Myocyte (in vitro differentiated cells): ENCODE results near the gene PHLDB2. TPM values are rescaled to one million over a fixed set of nuclear protein-coding genes. Genes with fewer than 3 reads are reported as not detected.

Source experiments
- DNase-seq: peaks from one replicate; pipeline ENCODE4 v3.0.0-alpha.2; 2012; ENCODE audit warnings: low read depth
- total RNA-seq: library from RNA; depleted of rRNA; stranded (reverse); fragments of >200 nt; gene quantifications from 2 replicates; pipeline ENCODE4 v1.2.3, GENCODE V29; 2014

Gene PHLDB2
- total RNA-seq, 1 donor from 2014 or later: 53.8 TPM

DNA sequence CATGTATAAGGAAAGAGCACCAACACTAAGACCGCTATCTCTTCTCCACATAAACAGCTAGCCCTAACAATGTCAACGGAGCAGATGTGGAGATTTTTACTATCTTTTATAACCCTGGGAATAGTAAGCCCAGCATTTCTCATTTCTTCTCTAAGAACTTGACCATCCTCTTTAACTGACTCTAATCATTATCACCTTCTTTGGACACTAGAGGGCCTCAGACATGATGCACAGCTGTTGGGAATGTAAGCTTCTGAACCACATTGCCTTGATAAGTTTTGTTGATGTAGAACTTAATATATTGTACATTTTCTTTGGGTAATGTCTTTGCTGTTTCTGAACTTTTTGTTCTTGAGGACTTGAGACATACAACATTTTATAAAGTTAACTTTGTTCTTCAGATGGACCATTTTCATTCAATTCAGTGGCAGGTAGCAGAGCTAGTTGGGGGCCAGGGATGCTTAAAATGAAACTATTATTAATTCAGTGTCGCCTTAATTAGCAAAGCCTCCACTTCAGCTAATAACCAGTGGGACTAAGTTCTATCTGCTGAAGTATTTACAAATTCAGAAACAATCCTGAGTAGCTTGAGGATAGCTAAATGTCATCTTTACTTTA, 130.1 kb downstream of the PHLDB2 start:
- peak; percentile 74 for DNase-seq

DNA sequence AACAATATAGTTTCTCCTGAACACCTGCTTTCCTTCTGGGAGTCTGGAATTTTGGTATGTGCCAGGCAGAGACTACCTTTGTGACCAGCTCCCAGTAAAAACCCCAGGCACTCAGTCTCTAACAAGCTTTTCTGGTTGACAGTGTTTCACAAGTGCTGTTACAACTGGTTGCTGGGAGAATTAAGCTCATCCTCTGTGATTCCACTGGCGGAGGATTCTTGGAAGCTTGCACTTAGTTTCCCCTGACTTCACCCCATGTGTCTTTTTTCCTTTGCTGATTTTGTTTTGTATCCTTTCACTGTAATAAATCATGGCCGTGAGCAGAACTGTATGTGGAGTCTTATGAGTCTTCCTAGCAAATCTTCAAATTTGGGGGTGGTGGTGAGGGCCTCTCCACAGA, 134.0 kb downstream of the PHLDB2 start:
- DNase-seq: no peak

- DNase-seq: peak; percentile 64
Measured at GRCh38 chr3:111998636-111999483, 139.8 kb downstream of the PHLDB2 start, which contains the start of gene TAGLN3. TAGLN3 (plus strand) TSS chr3:111998922; CDS start chr3:111999423, 501 bp downstream.

DNA sequence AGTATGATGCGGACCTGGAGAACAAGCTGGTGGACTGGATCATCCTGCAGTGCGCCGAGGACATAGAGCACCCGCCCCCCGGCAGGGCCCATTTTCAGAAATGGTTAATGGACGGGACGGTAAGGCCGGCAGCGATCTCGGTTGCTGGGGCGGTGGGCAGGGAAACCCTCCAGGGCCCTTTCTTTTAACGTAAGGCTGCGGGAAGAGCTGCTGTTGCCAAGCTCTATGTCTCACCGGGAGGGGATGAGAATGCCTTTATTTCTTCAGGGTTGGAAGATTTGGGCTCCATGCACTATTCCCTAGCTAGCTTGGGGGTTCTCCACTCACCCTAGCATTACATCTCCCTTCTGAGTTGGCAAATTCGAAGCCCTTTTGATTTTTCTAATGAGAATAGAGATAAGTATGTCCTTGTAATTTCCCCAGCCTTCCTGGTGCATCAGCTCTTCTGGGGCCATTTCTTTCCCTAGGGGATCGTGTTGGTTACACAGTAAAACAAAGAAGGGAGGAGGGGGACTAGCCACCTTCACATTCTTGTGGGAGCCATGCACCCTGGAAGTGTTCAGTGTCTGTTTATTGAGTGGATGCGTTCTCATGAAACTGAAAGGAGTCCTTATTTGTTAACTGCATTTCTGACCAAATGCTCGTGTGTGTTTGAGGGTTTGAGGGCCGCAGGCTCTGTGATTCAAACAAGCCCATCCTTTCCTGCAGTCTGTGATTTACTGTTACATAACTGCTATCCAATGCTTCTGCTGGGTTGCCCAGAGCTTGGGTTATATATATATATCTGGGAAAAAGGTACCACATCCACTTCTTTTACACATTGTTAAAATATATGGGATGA, 140.6 kb downstream of the PHLDB2 start:
- no peak for DNase-seq

DNA sequence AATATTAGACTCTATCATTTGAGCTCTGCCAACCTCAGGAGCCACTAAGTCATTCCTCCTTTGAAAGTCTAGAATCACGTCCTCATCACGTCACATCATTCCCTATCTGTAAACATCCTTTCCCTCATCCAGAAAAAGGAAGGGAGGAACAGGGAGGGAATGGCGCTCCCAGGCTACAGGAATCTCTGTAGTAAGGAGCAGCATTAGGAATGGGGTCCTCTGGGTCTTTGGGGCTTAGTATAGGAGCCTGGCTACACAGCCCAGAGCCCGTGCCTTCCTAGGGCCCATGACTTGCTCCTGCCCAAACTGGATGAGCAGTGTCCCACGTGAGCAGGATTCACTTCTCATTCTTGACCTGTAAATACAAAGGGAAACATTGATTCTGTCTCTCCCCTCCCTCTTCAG, 141.3 kb downstream of the PHLDB2 start:
- no peak for DNase-seq

GRCh38 chr3:112000966-112001365, 141.9 kb downstream of the PHLDB2 start:
- DNase-seq: no peak

DNA sequence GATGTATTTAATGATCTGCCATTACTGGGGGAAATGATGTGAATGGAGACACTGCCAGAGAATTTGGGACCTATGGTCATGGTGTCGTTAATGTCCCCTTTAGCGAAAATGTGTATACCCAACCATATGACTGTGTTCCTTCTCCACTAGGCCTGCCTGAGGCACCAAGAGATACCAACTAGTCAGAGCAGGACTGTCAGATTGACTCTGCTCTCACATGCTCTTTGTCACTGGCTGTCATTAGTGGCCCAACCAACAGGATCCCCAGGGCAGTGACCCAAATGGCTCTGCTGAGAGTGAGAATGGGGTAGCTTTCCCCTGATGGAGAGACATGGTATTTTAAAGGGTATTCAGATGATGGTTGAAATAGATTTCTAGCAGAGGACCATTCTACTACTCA, 142.5 kb downstream of the PHLDB2 start:
- DNase-seq: no peak

DNA sequence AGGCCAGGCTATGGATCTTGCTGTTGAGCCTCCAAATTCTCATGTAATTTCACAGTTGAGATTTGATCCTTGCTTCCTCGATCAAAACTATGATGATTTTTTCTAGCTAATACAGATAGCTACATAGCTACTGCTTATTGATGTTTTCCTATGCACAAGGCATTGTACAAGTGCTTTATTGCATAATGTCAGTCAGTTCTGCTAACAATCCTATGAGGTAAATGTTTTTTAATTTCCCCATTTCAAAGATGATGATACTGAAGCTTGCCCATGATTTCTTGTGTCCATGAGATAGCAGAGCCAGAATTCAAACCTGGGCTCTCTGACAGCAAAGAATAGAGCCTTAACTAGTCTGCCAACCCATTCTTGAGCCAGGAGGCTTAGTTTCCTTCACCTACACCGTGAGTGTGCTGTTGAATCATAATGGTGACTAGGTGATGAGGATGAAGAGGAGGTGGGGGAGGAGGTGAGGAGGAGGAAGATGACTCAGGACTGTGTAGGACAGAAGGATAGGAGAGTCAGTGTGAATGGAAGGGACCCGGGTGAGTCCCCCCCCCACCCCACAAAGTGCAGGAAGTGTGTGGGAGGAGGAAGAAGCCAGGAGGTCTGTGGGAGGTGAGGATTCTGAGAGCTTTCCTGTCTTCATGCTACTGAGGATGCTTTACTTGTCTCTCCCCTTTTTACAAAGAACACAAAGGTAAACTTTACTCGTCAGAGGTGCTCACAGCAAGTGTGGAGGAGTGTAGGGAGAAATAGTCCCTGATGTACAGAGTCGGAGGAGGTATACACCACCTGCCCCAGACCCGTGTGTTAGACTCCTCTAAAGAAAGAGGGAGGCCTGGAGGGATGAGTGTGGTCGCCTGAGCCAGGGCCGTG, 143.3 kb downstream of the PHLDB2 start:
- no peak for DNase-seq

DNA sequence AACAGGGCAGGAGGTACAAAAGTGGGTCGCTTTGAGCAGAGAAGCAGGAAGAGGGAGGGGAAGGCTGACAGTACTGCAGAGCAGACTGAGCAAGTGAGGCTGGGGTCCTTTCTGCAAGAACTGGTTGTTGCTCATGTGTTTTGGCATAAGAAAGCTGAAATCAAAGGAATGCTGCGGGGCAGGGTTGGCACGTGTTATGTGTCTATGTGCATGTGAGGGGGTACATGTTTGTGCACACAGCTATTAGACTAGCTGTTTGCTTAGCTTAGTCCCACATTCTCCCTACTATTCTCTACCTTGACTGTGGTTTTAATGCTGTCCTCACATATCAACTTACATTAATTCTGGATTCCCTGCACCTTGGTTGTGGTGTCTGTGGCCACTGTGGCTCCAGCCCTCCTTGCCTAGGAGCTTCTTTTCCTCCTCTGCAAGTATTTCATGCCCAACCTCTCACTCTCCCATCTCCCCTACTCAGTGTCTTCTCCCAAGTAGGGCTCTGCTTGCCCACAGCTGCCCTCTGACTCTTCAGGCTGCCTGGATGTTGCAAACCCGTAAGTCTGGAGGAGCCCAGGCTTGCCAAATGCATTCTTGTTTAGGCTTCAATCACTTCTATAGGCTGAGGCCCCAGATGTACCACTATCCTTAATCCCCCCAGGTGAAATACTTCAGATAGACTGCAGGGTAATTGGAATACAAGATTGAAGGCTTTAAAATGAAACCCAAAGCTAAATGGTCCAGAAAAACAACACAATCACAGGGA, 144.4 kb downstream of the PHLDB2 start:
- DNase-seq: no peak

- DNase-seq: no peak
Measured at GRCh38 chr3:112004187-112004586, 145.1 kb downstream of the PHLDB2 start.

DNA sequence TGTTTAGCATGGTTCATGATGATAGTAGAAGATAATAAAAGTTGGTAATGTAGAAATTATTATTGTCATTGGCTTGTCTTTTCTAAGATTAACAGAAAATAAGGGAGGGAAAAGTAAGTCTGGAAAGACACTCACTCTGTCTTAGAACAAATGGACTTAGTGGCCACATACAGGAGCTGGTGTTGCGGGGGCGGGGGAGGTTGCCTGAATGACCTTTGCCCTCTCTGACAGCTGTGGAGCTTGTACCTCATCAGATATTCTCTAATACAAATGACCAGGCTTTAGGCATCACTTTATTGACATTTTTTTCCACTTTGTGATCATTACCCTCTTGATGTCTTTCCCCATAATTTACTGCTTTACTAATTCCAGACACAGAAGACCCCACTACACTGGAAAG, 145.6 kb downstream of the PHLDB2 start:
- DNase-seq: no peak

DNA sequence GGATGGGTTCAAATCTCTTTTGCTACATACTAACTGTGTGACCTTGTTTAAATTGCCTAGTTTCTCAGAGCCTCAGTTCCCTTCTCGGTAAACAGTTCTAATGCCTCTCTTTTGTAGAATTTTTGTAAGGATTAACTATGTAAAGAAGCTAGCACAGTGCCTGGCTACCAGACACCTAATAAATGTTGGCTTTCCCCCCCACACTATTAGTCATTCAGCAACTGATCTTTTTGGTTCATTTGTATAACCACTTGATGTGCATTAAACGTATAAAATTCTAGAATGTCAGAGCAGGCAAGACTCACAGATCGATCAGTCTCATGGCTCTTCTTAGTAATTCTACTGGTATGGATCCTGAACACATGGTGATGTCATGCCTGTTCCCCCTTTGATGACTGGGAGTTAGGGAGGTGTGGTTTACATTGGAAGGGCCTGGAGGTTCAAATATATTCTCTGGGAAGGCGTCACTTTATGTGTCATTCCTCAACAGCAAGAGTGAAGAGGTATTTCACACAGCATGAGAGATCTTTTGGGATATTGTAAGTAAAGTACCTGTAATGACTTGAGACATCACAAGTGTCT, 146.1 kb downstream of the PHLDB2 start:
- DNase-seq: no peak

- DNase-seq: peak; percentile 31
Measured at GRCh38 chr3:112007633-112008032, 148.6 kb downstream of the PHLDB2 start.

DNA sequence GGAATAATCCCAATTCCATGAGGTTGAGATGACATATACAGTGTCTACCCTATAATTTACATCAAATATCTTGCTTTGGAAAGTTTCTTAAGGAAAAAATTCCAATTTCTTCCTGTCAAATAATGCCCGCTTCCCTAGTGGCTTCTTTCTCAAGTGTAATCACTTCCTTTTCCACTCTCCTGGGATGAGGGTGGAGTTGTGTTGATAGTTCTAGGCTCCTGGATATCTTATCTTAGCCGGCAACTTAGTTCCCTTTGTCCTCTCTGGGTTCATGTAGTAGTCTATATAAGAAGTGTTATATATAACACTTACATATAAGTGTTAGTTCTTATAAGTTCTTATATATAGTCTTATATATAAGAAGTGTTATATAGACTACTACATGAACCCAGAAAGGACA, 150.6 kb downstream of the PHLDB2 start:
- no peak for DNase-seq

GRCh38 chr3:112010636-112011035, 151.6 kb downstream of the PHLDB2 start:
- DNase-seq: peak; percentile 57

- DNase-seq: no peak
Measured at GRCh38 chr3:112011376-112011940, 152.4 kb downstream of the PHLDB2 start.

DNA sequence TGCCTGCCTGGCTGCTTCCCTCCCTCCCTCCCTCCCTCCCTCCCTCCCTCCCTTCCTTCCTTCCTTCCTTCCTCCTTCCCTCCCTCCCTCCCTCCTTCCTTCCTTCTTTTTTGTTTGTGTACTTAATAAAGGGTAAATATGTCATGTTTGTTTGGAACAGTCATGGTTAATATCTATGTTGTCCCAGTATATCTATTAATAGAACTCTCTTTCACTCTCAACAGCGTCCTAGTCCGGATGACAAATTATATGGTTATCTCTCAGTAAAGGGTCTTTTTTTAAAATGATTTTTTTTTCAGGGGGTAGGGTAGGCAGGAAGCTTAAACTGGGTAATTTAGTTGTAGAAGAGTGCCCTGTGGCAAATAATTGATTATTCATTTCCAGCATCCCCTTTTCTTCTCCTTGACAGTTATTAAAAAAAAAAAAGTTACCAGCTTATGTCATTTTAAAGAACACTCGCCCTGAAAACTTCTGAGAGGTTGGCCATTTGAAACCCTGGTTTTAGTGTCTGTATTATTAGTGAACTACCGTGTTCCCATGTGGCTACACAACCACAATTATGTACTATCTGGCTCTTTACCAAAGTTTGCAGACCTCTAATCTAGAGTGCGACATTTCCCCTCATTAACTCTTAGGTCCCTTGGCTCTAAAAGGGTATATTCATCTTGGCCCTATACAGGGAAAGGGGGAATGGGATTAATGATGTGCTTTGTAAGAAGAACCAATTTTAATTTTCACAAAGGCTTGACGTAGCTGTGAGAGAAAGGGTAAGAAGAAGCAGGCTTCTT, 153.3 kb downstream of the PHLDB2 start:
- no peak for DNase-seq

GRCh38 chr3:112013058-112013783, 154.2 kb downstream of the PHLDB2 start:
- DNase-seq: peak; percentile 83
